GOT3 (cell line): ENCODE measurements around the gene KCTD11.
A peak's percentile ranks its signal among the peaks of the same experiment; 100 is the strongest.
"Not testable (repeated sequence)": the region's sequence is repeated elsewhere in the genome, so short reads cannot be mapped to it uniquely, and the experiment has no call there.

Source experiments
- DNase-seq: peaks from one replicate; lab custom pipeline; 2025; ENCODE audit warnings: mixed read lengths; lab: John Stamatoyannopoulos, UW

KCTD11 gene

GRCh38 chr17:7322520-7323194 is 29.3 kb upstream of the KCTD11 start:
- no peak for DNase-seq

DNA sequence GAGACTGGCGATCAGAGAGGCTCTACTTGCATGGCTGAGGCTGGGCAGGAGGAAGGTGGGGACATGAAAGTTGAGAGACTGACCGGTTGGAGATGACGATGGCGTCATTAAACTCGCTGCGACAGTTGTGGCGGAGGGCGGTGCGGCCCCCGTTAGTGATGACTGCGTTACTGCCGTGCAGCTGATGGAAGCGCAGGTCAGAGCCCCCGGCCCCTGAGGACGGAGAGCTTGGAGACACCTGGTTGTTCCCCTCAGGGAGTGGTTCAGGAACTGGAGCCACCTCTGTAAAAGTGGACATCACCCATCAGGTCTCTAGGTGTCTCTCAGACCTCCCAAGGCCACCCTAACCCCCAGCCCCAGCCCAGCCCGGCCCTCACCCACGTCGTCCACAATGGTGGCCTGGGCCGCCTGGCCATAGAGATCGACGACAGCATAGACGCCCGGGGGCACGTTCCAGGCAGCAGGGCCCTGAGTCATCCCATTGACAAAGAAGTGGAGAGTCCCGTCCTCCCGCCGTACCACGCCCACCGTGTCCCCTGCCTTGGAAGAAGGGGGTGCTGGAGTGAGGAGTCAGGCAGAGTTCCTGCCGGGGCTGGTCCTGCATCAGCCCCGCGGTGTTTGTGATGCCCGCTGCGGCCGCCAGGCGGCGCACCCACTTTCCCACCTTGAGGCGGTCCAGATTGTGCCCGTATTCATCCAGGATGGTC is 28.1 kb upstream of the KCTD11 start:
- no peak for DNase-seq

DNA sequence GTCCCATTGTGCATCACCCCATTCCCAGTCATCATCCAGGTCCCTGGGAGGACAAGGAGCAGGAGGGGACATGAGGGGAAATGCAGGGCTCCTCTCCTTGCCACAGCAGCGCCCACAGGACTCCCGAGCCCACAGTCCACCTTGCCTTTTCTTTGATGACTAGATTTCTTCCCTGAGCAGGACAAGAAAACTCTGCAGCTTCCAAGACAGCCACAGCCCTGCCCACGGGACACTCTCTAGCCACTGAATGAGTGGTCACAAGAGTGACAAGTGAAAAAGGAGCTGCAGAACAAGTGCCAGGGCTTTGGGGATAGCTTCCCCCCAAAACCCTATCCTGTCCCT is 27.6 kb upstream of the KCTD11 start:
- no peak for DNase-seq

GRCh38 chr17:7325031-7325528 is 26.9 kb upstream of the KCTD11 start:
- DNase-seq, result no peak

DNA sequence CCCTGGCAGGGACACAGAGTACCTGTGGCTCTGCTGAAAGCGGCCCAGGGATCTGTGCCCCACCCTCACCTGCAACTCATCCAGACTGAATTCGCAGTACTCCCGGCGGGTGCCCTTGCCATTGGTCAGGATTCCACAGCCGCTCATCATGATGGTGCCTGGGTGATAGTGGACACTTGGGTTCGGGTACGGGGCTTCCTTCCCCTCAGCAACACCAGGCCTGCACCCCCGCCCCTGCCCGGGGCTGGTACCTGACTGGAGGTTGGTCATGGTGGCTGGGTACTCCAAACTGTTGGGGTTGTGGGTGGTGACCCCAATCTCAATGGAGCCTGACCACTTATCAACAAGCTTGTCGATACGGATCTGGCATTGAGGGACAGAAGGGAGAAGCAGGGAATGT is 25.8 kb upstream of the KCTD11 start:
- DNase-seq, result no peak

DNA sequence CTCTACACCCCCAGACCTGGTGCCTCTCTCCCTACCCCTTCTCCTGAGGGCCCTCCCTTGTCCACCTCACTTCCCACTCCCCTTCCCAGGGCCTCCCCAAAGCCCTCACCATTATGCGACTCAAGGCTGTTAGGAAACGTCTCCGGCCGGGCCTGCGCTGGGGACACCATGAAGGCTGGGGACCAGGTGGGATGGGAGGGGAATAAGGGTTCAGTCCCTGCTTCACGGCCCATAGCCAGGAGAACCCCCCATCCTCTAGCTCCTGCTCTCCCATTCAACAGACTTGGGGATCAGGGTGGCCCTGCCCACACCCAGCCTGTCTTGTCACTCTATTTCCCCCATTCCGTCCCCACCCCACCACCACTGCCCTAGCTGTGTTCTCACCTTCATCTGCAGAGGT is 24.9 kb upstream of the KCTD11 start:
- DNase-seq, result no peak

- DNase-seq, result no peak
Observed at GRCh38 chr17:7327501-7327900, 24.5 kb upstream of the KCTD11 start.

DNA sequence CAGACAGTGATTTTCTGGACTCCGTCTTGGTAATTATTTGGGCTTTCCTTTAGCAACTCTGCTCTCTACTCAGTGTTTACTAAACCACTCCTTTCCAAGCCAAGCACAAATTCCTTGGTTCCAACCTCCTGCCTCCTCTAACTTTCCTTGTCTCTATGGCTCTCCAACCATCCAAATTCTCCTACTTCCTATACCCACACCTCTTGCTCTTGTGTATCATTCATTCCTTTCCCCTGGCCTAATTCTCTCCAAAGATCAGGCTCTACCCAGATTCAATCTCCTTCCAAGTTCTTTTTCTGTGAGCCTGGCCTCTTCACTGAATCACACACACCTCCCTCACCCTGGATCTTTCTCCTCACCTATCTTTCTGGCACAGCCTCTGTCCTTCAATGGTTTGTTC is 24.0 kb upstream of the KCTD11 start:
- no peak for DNase-seq

DNA sequence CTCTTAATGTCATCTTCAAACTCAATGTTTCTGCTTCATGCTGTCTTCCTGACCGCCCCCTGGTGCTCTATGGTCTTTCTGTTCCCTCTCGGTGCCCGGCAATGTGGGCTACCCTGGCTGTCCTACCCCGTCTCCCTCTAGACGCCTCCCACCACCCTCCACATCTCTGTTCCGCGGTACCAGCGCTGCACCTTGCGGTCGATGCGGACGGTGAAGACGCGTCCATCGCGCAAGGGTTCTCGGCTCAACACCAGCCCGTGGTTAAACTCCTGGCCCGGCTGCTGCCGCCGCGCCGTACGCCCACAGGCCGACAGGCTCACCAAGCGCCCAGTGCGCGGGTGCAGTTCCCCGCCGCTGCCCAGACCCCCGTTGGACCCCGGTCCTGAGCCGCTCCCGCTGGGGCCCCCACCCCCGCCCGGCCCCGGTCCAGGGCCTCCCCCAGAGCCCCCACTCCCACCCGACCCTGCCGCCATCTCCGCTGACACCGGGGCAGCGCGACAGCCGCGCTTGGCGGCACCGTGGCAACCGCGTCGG is 23.1 kb upstream of the KCTD11 start, which contains the start of gene NEURL4:
TSS of gene NEURL4 (minus strand) at position 496 of the 534 bp plus-strand sequence. CDS start at position 473, 23 bp downstream.
- DNase-seq, result no peak

GRCh38 chr17:7329374-7329996 is 22.5 kb upstream of the KCTD11 start:
- DNase-seq, result peak; percentile 88

DNA sequence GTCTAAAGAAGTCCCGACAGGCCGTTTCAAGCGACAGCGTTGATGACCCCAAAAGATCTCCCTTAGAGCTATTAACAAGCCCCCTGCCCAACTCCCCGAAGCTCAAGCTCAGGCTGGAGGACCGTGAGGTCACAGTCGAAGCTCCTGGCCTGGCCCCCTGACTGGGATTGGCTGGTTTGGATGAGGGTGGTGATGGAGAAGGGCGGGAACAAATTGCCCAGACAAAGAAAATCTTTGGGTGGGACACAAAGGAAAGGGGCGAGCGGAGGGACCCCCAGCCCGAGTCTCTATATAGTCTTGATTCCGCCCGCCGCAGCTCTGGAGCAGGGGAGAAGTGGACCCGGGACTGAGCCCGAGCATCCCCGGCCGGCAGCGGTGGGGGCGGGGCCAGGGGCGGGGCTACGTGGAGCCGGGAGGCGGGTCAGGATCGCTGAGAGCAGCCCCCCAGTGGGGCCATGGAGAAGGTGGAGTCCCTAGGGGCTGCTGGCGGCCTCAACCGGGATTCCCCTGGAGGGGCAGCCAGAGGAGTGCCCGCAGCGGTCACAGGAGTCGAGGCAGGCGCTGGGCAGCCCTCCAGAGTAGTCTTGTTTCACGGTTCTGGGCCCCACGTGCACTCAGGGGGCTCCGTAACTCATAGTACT is 21.8 kb upstream of the KCTD11 start:
- peak; percentile 64 for DNase-seq

GRCh38 chr17:7330638-7331015 is 21.3 kb upstream of the KCTD11 start:
- no peak for DNase-seq

GRCh38 chr17:7332111-7332510 is 19.9 kb upstream of the KCTD11 start:
- no peak for DNase-seq

DNA sequence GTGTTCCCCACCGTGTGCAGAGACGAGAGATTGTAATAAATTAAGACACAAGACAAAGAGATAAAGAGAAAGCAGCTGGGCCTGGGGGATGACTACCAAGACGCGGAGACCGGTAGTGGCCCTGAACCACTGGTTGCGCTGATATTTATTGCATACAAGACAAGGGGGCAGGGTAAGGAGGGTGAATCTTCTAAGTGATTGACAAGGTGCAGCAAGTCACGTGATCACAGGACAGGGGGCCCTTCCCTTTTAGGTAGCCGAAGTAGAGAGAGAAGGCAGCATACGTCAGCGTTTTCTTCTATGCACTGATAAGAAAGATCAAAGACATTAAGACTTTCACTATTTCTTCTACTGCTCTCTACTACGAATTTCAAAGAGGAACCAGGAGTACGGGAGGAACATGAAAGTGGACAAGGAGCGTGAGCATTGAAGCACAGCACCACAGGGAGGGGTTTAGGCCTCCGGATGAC is 19.3 kb upstream of the KCTD11 start:
- not testable (repeated sequence) for DNase-seq

DNA sequence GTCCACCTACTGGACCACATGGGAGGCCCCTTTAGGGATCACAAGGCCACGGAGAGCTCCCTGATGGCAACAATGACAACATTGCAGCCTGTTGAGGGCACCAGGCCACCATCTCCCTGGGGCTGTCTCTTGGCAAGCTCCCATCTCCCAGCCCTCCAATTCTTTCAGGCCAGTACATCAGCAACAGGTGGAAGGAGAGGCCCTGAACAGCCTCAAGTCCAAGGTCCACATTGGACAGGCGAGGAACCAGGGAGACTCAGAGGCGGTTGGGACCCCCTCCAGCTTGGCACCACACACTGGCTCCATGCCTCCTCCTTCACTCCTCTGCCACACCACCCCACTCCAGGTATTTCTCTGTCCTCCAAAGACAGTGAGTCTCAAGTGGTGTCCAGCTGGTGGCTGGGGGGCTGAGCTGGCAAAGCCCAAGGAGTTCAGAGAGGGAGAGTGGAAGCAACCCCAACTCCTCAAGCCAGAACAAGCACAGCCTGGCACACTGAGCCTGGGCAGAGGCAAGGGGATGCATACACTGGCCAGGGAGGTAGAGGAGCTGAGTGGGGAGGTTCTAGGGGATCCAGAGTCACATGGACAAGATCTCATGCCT is 16.9 kb upstream of the KCTD11 start:
- DNase-seq, result no peak

DNA sequence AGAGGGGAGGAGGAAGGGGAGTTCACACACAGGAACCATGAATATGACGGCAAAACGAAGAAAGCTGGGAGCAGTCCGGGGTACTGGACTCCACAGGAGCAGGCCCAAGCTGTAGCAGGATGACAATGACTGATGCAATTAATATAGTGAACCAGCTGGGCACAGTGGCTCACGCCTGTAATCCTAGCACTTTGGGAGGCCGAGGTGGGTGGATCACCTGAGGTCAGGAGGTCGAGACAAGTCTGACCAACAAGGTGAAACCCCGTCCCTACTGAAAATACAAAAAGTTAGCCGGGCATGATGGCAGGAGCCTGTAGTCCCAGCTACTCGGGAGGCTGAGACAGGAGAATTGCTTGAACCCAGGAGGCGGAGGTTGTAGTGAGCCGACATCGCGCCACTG is 16.2 kb upstream of the KCTD11 start:
- DNase-seq, result not testable (repeated sequence)

DNA sequence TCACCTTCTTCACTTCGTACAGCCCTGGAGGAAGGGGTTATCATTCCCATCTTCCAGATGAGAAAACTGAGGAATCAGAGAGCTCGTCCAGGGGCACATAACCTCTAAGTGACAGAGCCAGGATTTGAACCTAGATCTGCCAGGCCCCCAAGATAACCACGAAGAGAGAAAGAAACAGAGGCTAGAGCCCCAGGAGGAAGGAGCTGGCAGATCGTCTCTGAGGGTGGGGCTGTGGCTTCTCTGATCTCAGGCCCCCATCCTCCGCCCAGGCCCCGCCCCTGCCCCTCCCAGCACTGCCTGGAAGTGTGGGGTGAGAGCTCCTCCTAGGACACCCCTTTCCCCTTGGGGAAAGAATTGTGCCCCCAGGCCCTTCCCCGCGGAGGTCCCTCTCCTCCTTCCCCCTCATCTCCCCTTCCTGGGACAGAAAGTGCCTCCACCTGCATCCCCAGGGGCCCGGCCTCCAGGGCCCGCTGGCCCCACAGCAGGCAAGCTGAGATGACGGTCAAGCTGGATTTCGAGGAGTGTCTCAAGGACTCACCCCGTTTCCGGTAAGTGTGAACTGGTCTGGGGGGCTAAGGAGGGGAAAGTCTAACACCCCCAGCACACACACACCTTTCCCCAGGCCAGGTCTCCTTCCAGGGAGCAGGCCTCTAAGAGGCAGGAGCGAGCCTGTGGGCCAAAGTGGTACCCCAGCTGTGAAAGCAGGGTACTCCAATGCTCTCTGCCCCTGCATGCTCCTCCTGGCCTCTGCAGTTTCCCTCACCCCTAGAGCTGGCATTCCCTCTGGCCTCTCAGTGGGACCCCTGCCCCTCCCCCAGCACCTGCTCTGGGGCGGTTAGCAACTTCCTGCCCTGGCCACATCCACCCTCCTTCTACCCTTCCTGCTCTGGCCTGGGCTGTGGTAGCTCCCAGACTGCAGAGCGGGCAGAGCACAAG is 15.5 kb upstream of the KCTD11 start, which contains the start of gene ACAP1:
TSS of gene ACAP1 (plus strand) at position 290 of the 936 bp plus-strand sequence. CDS start at position 496, 206 bp downstream.
- DNase-seq, result no peak

DNA sequence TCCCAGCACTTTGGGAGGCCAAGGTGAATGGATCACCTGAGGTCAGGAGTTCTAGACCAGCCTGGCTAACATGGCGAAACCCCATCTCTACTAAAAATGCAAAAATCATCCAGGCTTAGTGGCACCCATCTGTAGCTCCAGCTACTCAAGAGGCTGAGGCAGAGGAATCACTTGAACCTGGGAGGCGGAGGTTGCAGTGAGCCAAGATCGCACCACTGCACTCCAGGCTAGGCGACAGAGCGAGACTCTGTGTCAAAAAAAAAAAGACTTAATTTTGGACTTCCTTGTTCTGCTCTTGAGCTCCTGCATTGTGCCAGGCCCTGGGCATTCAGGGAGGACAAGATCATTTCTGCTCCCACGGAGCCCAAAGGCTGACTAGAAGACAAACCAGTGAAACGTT is 14.4 kb upstream of the KCTD11 start:
- not testable (repeated sequence) for DNase-seq

DNA sequence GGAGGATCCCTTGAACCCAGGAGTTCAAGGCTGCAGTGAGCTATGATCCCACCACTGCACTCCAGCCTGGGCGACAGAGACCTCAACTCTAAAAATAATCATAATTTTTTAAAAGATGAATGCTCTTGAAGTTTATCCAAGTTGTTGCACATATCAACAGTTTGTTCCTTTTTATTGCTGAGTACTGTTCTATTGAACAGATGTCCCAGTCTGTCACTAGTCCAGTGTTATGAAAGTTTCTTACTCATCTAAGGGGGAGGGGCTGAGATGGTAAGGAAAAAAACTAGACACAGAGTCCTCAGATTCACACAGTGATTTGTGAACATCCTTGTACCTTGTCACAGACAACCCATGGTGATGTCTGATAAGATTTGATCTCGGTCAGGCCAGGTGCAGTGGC is 11.8 kb upstream of the KCTD11 start:
- DNase-seq, result no peak

GRCh38 chr17:7341842-7342241 is 10.1 kb upstream of the KCTD11 start:
- no peak for DNase-seq

- DNase-seq, result no peak
Observed at GRCh38 chr17:7343250-7343649, 8.7 kb upstream of the KCTD11 start.
